WI38 (cell line): ENCODE measurements around the gene KCNQ1OT1.

Experiments
- H3K4me3 ChIP-seq: 2 replicates; pipeline ENCODE4 v1.5.1; 2011; ENCODE audit warnings: low read depth, mild to moderate bottlenecking, control low read depth, low read length
- CTCF ChIP-seq: IDR thresholded peaks from 2 replicates; pipeline ENCODE4 v1.5.1; 2012; ENCODE audit warnings: low read depth, mild to moderate bottlenecking, control low read depth, low read length

KCNQ1OT1 gene

GRCh38 chr11:2687223-2687530, 12.6 kb downstream of the KCNQ1OT1 start:
- no peak overlapping the region for H3K4me3 ChIP-seq
- no peak for TF ChIP-seq CTCF

GRCh38 chr11:2686360-2687222, 13.2 kb downstream of the KCNQ1OT1 start:
- TF ChIP-seq CTCF, result no peak
- no peak overlapping the region for H3K4me3 ChIP-seq

DNA sequence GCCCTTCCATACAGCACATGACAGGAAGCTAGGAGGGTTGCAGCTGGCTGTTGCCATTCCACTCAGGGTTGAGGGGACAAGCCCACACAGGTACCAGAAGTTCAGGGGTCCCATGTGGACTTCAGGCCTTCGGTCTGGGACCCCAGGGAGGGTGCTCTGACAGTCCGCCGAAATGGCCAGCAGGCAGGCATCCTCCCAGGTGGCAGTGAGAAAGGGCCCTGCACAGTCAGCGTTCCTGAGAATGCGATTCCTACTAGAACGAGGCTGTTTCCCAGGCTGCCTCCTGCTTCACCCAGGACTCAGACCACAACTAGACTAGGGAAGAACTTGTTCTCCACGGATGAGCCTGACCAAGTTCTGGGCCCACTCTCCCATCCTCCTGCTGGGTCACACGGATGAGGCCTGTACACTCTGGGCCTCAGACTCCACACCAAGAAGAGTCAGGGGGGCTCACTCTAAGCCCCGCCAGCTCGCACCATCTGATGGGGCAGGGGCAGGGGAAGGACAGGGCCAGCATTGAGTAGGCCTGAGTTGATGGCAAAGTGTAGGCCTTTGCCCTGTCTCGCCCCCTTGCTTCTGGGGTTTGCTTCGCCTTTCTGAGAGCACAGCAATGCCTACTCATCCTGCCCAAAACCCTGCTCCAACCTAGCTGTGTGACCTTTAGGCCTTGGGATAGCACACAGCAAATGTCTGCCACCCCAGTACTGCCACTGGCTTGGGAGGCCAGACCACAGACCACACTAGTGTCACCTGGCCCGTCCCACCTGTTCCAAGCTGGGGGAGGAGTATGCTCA, 14.0 kb downstream of the KCNQ1OT1 start:
- TF ChIP-seq CTCF, result no peak
- no peak overlapping the region for H3K4me3 ChIP-seq

GRCh38 chr11:2685051-2685450, 14.7 kb downstream of the KCNQ1OT1 start:
- no peak overlapping the region for H3K4me3 ChIP-seq
- TF ChIP-seq CTCF, result no peak

GRCh38 chr11:2684581-2684980, 15.2 kb downstream of the KCNQ1OT1 start:
- TF ChIP-seq CTCF, result no peak
- H3K4me3 ChIP-seq, result no peak overlapping the region

DNA sequence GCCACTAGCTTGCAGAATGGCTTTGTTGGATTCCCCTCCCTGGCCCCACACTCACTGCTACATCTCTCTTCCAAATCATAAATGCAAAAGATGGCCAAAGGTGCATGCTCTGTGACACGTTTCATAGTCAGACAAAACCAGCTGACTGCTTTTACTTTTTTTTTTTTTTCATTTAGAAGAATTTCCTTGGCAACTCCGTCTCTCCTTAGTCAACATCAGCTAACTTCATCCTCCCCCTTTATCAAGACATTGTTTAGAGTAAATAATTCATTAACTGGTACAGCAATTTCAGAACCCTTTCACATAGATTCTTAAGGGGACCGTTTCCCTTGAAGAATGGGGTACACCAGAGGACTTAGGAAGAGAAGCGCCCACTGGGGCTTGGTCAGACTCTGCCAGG, 16.0 kb downstream of the KCNQ1OT1 start:
- TF ChIP-seq CTCF, result no peak

More for the DNA sequence above, 16.0 kb downstream of the KCNQ1OT1 start:
- H3K4me3 ChIP-seq, result no peak overlapping the region
